GM12878 (cell line): ENCODE results near the gene MYBBP1A. TPM values are rescaled to one million over a fixed set of nuclear protein-coding genes. Genes with fewer than 3 reads are reported as not detected.

Experiments
- ATAC-seq: fragments of 200-7000 bp; cut with Tn5 transposase; 3 replicates; pipeline ENCODE4 v1.9.1; 2020; ENCODE audit warnings: mild to moderate bottlenecking, moderate library complexity
- BruUV-seq: library from RNA; stranded (reverse); fragments of 400-500 nt; replicated peaks from 2 replicates; lab custom pipeline; 2021; lab: Mats Ljungman, UMichigan
- CTCF ChIA-PET: fragments of 300-600 bp; sonication (Branson Sonifier 250); formaldehyde crosslinking; extraction: SDS; loops from one replicate; lab custom pipeline; 2021; ENCODE audit warnings: inconsistent platforms; lab: Yijun Ruan, JAX
- POLR2A ChIA-PET: fragments of 350-600 bp; formaldehyde crosslinking; extraction: SDS; loops from one replicate; lab custom pipeline; 2021; ENCODE audit warnings: inconsistent platforms; lab: Charles Lee
- RAD21 ChIA-PET: fragments of 300-600 bp; sonication (Branson Sonifier 250); formaldehyde crosslinking; loops from one replicate; lab custom pipeline; 2023; ENCODE audit warnings: antibody characterized with exemption; ENCODE audit not compliant: unreplicated experiment; lab: Charles Lee
- SMC1A ChIA-PET: fragments of 300-600 bp; sonication (Branson Sonifier 250); formaldehyde crosslinking; loops from one replicate; lab custom pipeline; 2023; ENCODE audit not compliant: unreplicated experiment, uncharacterized antibody; lab: Charles Lee
- DNase-seq: peaks from one replicate; pipeline ENCODE4 v3.0.0-alpha.2; 2011; ENCODE audit warnings: low read depth, low spot score
- FAIRE-seq: peaks from 3 replicates; lab custom pipeline; 2011; peaks lifted over from hg19 to GRCh38; lab: Jason Lieb, UNC
- H2AFZ ChIP-seq: 2 replicates; pipeline ENCODE4 v1.6.0; 2011; ENCODE audit warnings: low read depth, low read length, control low read depth; ENCODE audit not compliant: control insufficient read depth
- H3K27ac ChIP-seq: 2 replicates; pipeline ENCODE4 v1.5.1; 2011; ENCODE audit warnings: control low read depth; ENCODE audit not compliant: control insufficient read depth, insufficient read depth
- H3K27me3 ChIP-seq, 2 experiments: replicated peaks in 1 of 2; 2 replicates each; pipeline versions ENCODE4 v1.6.0 to v1.6.1; 2011; ENCODE audit warnings: low read length in 1 of 2; ENCODE audit not compliant: control insufficient read depth in 2 of 2, insufficient read depth in 2 of 2
- H3K36me3 ChIP-seq, 2 experiments: 2 replicates each; pipeline ENCODE4 v1.5.1; 2011; ENCODE audit warnings: low read length in 1 of 2; ENCODE audit not compliant: control insufficient read depth in 2 of 2, insufficient read depth in 2 of 2
- H3K4me1 ChIP-seq: 2 replicates; pipeline ENCODE4 v1.6.1; 2011; ENCODE audit warnings: mild to moderate bottlenecking, low read length, moderate library complexity, mixed read lengths; ENCODE audit not compliant: control insufficient read depth, insufficient read depth
- H3K4me2 ChIP-seq: 2 replicates; pipeline ENCODE4 v1.6.0; 2011; ENCODE audit warnings: control low read depth; ENCODE audit not compliant: control insufficient read depth, insufficient read depth
- H3K4me3 ChIP-seq: fragments of 200-600 bp; sonication (generic); 2 replicates; pipeline ENCODE4 v1.5.1; 2016
- H3K79me2 ChIP-seq: 2 replicates; pipeline ENCODE4 v1.6.0; 2011; ENCODE audit warnings: low read length; ENCODE audit not compliant: control insufficient read depth, insufficient read depth
- H3K9ac ChIP-seq: 2 replicates; pipeline ENCODE4 v1.8.0; 2011; ENCODE audit warnings: low read length, control low read depth, mixed read lengths; ENCODE audit not compliant: control insufficient read depth, insufficient read depth
- H3K9me3 ChIP-seq: replicated peaks from 3 replicates; pipeline ENCODE4 v1.5.1; 2011; ENCODE audit warnings: mild to moderate bottlenecking, low read length; ENCODE audit not compliant: control insufficient read depth, insufficient read depth
- H4K20me1 ChIP-seq: 2 replicates; pipeline ENCODE4 v1.6.0; 2011; ENCODE audit not compliant: control insufficient read depth, insufficient read depth
- CTCF ChIP-seq, 3 experiments: IDR thresholded peaks in 2 of 3; conservative IDR thresholded peaks in 1 of 3; 2 replicates each; pipeline ENCODE4 v1.5.1; 2011; ENCODE audit warnings: low read depth in 3 of 3, low read length in 3 of 3, mild to moderate bottlenecking in 3 of 3, control low read depth in 2 of 3, moderate library complexity in 2 of 3, inconsistent platforms in 1 of 3, mixed read lengths in 1 of 3; ENCODE audit not compliant: control insufficient read depth in 2 of 3, insufficient read depth in 1 of 3; ENCODE audit errors: extremely low read depth in 1 of 3
- E2F8 ChIP-seq: fragments of 450-650 bp; IDR thresholded peaks from 2 replicates; pipeline ENCODE4 v1.6.1; 2018; ENCODE audit warnings: mild to moderate bottlenecking, low read depth, moderate library complexity; ENCODE audit not compliant: partially characterized antibody
- EP300 ChIP-seq, 2 experiments: fragments of 150-350 bp in 1 of 2; IDR thresholded peaks; 2 replicates each; pipeline ENCODE4 v1.6.1; 2011 to 2012; ENCODE audit warnings: low read depth in 2 of 2, low read length in 2 of 2, borderline replicate concordance in 1 of 2, improper control_type of control experiment in 1 of 2, inconsistent platforms in 1 of 2; ENCODE audit not compliant: control insufficient read depth in 1 of 2
- HDAC6 ChIP-seq: fragments of 200-600 bp; sonication (generic); IDR thresholded peaks from one replicate; pipeline ENCODE4 v1.8.0; 2017; ENCODE audit warnings: antibody characterized with exemption; ENCODE audit not compliant: unreplicated experiment
- IRF3 ChIP-seq: fragments of 450-650 bp; IDR thresholded peaks from 2 replicates; pipeline ENCODE4 v1.6.1; 2014; ENCODE audit warnings: mild to moderate bottlenecking
- MXI1 ChIP-seq: fragments of 150-350 bp; IDR thresholded peaks from 2 replicates; pipeline ENCODE4 v1.6.1; 2011; ENCODE audit warnings: low read depth, mild to moderate bottlenecking, inconsistent platforms, low read length, improper control_type of control experiment
- MYB ChIP-seq: fragments of 150-350 bp; IDR thresholded peaks from 2 replicates; pipeline ENCODE4 v1.6.1; 2014; ENCODE audit warnings: mild to moderate bottlenecking, low read depth, low read length, borderline replicate concordance
- RELB ChIP-seq: fragments of 450-650 bp; IDR thresholded peaks from 2 replicates; pipeline ENCODE4 v1.6.1; 2017; ENCODE audit warnings: low read depth, mild to moderate bottlenecking, moderate library complexity
- ZBTB4 ChIP-seq: fragments of 450-650 bp; formaldehyde crosslinking; IDR thresholded peaks from 2 replicates; pipeline ENCODE4 v1.4.0; 2022; ENCODE audit warnings: mild to moderate bottlenecking, moderate library complexity
- WGBS: methylation state at CpG from one replicate; pipeline ENCODE4 v1.1.6; 2016; ENCODE audit warnings: low lambda C conversion rate; ENCODE audit not compliant: insufficient replicate concordance, insufficient coverage; ENCODE audit errors: missing lambda C conversion rate; 5-methylcytosine and 5-hydroxymethylcytosine counted together
- in situ Hi-C: fragments of 300-500 bp; cut with MboI; formaldehyde crosslinking; loops from 9 replicates; pipeline ENCODE4 v1.14.3; 2018; ENCODE audit warnings: mixed read lengths
- intact Hi-C: fragments of 100-400 bp; cut with micrococcal nuclease; formaldehyde crosslinking; loops from one replicate; pipeline ENCODE4 v1.14.2; 2022; ENCODE audit not compliant: unreplicated experiment
- polyA plus RNA-seq, 11 experiments: library from polyadenylated mRNA; depleted of rRNA in 4 of 11; unstranded in 6 of 11; stranded (reverse) in 5 of 11; fragments of >200 nt; fragmentation: Nextera tagmentation in 4 of 11; fragmentation: Illumina TruSeq in 1 of 11; extraction: Ambion mirVana in 4 of 11; extraction: Trizol in 1 of 11; gene quantifications; 1 replicate in 1 of 11; 2 replicates in 10 of 11; pipeline versions ENCODE4 v1.2.1 to v1.2.3, GENCODE V29; 2011 to 2016; ENCODE audit warnings: inconsistent platforms in 2 of 11, missing spikeins in 2 of 11, low read depth in 1 of 11
- total RNA-seq, 4 experiments: library from RNA; depleted of rRNA in 3 of 4; stranded (reverse); fragments of >200 nt in 3 of 4; fragmentation: Illumina TruSeq in 1 of 4; extraction: Trizol in 1 of 4; gene quantifications; 2 replicates each; pipeline versions ENCODE4 v1.2.1 to v1.2.3, GENCODE V29; 2013 to 2021

MYBBP1A gene
- total and polyA plus RNA-seq, 10 of the 15 experiments (the other 5 are each of a cell fraction or from before 2014, with no cell fraction given), result 2.5 to 121 (median 71.6) TPM

GRCh38 chr17:4509401-4509800 lies 45.8 kb downstream of the MYBBP1A start (continued):
- TF ChIP-seq CTCF (IDR thresholded peaks at IDR 0.05 in 2 of 3, conservative IDR thresholded peaks at IDR 0.05 in 1 of 3; ENCODE audit: control insufficient read depth in 2 of 3, extremely low read depth in 1 of 3, insufficient read depth in 1 of 3, low read depth in 3 of 3, low read length in 3 of 3) (no peak), E2F8 (no peak), MYB (no peak)
- TF ChIP-seq, all 136 proteins: peak for 4

GRCh38 chr17:4508207-4508606 lies 47.0 kb downstream of the MYBBP1A start:
- no peak for ATAC-seq
- POLR2A ChIA-PET, result no interaction called here
- 45% methylated on average over 3 of the region's 3 CpGs for WGBS
- intact Hi-C loops, result no loop called here
- in situ Hi-C loops, result no loop called here
- DNase-seq, result no peak
- Histone ChIP-seq H3K4me1 (peaks cover 6% of the 10 kb centered on the region; the same call in 1 of the 2 replicates), H4K20me1 (no peaks in the 10 kb centered on the region), H3K9me3 (no peaks in the 10 kb centered on the region), H3K27me3 (no peaks in the 10 kb centered on the region; a peak in 1 of 4 replicates), H3K36me3 (no peaks in the 10 kb centered on the region), H3K4me3 (no peak overlapping the region), H3K79me2 (no peaks in the 10 kb centered on the region), H2AFZ (no peak overlapping the region), H3K27ac (no peak overlapping the region), H3K4me2 (no peak overlapping the region), H3K9ac (no peak overlapping the region)
- CTCF ChIA-PET, result interaction anchor here (2.0 kb wide), 1 partner anchor 59 kb away, joined by 7 read pairs; no protein-coding TSS in a partner anchor
- no TSS peak for BruUV-seq
- SMC1A ChIA-PET, result interaction anchor here (1.0 kb wide), 1 partner anchor 11 kb away, joined by 4 read pairs; no protein-coding TSS in a partner anchor
- no peak for FAIRE-seq
- RAD21 ChIA-PET, result no interaction called here
- TF ChIP-seq ZBTB4 (CRISPR knock-in tag) (no peak), MXI1 (no peak), RELB (no peak), HDAC6 (no peak), IRF3 (no peak), EP300 (IDR thresholded peaks at IDR 0.05; ENCODE audit: borderline replicate concordance in 1 of 2, control insufficient read depth in 1 of 2, low read depth in 2 of 2, low read length in 2 of 2) (no peak)
